Sciatic nerve (tissue), 2 donors: Measurements from ENCODE around the gene USP11. TPM values are rescaled to one million over a fixed set of nuclear protein-coding genes. Genes with fewer than 3 reads are reported as not detected.
A peak's percentile ranks its signal among the peaks of the same experiment; 100 is the strongest.

Experiments
- ATAC-seq: fragments of 200-7000 bp; cut with Tn5 transposase; one replicate; pipeline ENCODE4 v1.9.1; 2020; ENCODE audit warnings: mild to moderate bottlenecking, moderate library complexity
- DNase-seq: peaks from one replicate; pipeline ENCODE4 v3.0.0-alpha.2; 2020; ENCODE audit warnings: low spot score
- intact Hi-C: fragments of 100-400 bp; cut with DNase I; formaldehyde crosslinking; loops from one replicate; pipeline ENCODE4 v1.14.2; 2022
- total RNA-seq: library from RNA; stranded (reverse); fragmentation: NEBNext Ultra II Directional; extraction: Animal tissue kit (Norgen Biotek cat#: 25700); gene quantifications from one replicate; pipeline ENCODE4 v1.2.1, GENCODE V29; 2021
- donor health status: DM: no; HTN: no; CAD: no.
- donor health status: DM: no; HTN: no; CAD: no.

Gene USP11
- total RNA-seq, 1 donor from 2014 or later = 81.0 TPM

DNA sequence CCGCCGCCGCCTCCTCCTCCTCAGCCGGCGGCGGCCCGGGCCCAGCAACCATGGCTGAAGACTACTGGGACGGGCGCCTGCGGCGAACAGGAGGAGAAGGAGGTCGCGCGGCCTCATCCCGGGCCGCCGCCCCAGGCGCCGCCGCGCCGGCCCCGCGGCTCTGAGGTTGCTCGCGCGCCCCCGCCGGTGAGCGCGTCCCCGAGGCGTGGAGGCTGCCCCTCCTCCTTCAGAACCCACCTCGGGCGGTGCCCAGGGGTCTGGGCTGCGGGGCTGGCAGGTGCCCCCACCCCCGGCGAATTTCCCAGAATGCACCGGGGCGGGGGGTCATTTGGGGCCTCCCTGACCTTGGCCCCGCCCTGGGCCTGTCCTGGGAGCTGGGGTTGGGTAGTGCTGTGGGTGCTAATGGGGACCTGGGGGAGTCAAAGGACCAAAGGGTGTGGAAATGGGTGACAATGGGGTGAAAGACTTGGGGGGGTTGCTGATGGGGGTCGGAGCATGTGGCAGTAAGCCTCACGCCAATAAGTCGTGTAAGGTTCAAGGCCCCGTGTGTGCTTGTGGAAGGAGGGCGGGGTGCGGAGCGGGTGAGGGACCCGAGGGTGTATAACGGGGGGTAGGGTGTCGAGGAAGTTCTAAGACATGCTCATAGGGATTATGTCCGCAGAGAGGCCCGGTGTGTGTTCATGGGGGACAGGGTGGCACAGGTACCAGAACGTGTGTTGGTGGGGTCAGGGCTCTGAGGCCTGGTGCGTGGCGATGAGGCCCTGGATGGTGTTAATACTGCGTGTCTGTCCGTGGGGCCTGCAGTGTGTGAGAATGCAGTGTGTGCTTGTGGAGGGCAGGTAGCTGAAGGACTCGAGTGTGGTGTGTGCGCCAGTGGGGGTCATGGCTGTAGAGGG, 13.6 kb upstream of the USP11 start:
- DNase-seq = peak; percentile 77
- ATAC-seq = no peak
- intact Hi-C loops = no loop called here

DNA sequence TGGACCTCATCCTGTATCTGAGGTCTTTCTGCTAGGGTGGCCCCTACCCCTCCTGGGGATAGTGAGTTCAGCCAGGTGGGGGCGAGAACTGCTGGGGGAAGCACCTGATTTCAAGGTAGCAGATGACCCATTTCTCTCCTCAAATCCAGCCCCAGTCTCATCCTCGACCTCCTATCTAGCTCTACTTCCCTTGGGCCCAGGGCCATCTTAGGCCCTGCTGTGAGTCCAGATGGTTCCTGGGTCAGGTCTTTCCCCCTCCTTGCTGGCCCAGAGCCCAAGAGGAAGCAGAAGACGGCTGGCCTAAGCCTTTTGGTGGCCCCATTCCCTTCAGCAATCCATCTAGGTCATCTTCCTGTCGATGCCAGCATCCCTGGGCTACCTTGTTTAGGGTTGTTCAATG, 11.1 kb upstream of the USP11 start:
- intact Hi-C loops = loop anchor here (10.0 kb wide), 1 partner anchor 1973 kb away; no protein-coding TSS in a partner anchor
- DNase-seq (peak; percentile 49), ATAC-seq (no peak)

DNA sequence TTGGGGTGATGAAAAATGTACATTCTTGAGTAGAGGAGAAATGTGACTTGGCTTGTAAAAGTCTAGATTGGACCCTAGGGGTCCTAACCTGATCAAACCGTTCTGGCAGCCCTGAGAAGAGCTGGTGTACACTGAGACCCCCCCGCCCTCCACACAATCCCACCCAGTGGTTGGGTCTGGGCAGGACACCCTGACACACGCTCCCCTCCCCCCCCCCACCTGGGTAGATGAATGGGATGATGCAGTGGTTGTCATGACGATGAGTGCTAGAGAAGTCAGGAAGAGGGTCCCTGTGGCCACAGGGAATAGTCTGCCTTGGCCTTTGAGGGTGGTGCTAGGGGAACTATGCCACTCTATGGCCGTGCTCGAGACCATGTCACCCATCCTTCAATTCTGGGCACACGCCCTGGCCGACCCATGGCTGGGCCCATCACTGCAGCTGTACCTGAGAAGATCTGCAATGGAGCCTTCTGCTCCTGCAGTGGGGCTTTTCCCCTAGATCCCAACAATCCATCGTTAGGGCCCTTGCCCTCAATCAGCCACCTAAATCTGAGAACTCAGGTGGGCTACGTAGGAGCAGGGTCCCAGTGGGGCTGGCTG, 10.0 kb upstream of the USP11 start:
- DNase-seq (no peak), ATAC-seq (no peak)
- intact Hi-C loops = loop anchor here (10.0 kb wide), 1 partner anchor 1972 kb away; no protein-coding TSS in a partner anchor

DNA sequence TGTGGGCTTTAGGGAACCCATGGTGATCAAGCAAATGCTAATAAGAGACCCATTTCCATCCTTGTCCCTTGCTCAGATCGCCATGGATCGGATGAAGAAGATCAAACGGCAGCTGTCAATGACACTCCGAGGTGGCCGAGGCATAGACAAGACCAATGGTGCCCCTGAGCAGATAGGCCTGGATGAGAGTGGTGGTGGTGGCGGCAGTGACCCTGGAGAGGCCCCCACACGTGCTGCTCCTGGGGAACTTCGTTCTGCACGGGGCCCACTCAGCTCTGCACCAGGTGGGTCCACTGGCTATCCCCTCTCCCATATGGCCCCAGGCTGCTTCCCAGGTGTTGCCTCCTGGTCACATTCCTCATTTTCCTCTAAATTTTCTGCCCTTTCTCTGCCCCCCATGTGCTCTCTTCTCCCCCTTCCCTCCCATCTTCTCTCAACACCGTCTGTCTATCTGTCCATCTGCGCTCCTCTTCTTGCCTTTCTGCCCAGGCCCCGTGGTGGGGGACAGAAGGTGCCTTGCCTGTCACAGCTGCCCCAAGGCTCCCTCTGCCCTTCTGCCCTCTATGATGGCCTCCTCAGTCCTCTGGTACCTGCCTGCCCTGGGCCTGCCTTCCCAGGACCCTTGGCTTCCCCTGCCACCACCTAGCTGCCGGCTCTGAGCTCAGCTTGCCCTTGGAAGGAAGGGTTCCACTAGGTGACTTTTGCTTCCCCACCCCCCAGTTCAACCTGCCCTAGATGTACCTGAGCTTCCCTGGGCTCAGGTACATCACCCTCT, 9.1 kb upstream of the USP11 start:
- intact Hi-C loops = loop anchor here (10.0 kb wide), 1 partner anchor 1971 kb away; no protein-coding TSS in a partner anchor

DNA sequence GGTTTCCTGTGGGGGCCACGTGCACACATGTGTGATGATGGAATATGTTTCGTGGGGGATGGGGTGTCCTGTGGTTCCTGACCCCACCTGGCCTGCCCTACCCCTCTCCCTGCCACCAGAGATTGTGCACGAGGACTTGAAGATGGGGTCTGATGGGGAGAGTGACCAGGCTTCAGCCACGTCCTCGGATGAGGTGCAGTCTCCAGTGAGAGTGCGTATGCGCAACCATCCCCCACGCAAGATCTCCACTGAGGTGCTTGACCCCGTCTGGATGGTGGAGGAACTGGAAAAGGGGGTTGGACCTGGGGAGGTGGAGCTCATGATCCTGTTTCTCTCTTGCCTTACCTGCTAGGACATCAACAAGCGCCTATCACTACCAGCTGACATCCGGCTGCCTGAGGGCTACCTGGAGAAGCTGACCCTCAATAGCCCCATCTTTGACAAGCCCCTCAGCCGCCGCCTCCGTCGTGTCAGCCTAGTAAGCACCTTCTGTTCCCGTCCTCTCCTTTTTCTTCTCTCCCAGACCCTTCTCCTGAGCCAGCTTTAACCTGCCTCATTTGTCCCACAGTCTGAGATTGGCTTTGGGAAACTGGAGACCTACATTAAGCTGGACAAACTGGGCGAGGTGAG, 8.4 kb upstream of the USP11 start:
- intact Hi-C loops = loop anchor here (10.0 kb wide), 1 partner anchor 1970 kb away; no protein-coding TSS in a partner anchor
- ATAC-seq (no peak), DNase-seq (no peak)

More for the DNA sequence above, 9.1 kb upstream of the USP11 start:
- DNase-seq (no peak), ATAC-seq (no peak)

DNA sequence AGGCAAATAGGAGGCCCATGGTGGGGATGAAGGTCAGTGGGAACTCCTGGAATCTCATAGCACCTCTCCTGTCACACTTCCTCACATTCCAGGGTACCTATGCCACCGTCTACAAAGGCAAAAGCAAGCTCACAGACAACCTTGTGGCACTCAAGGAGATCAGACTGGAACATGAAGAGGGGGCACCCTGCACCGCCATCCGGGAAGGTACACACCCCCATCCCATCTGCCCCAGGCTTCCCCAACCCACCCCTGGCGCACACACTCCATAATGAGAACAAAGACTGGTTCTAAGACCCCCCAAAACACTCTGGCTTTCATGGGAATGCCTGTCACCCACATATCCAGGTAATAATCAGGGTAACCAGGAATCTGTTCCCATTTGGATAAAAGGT, 7.9 kb upstream of the USP11 start:
- no peak for DNase-seq
- intact Hi-C loops = loop anchor here (10.0 kb wide), 1 partner anchor 1970 kb away; no protein-coding TSS in a partner anchor
- no peak for ATAC-seq

DNA sequence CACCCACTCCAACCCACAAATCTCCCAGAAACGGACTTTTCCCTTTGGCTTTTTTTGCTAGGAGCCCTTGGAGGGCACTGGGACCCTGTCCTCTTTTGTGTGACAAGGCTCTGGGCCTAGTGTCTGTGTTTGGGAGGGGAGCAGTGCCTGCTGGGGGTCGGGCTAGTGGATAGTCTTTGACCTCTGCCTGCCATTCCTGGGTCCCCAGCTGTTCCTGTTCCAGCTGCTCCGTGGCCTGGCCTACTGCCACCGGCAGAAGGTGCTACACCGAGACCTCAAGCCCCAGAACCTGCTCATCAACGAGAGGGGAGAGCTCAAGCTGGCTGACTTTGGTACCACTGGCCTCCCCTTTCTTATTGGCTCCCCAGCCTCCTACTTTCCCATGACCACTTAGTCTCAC, 6.7 kb upstream of the USP11 start:
- no peak for DNase-seq
- no peak for ATAC-seq
- intact Hi-C loops = loop anchor here (10.0 kb wide), 1 partner anchor 1969 kb away; no protein-coding TSS in a partner anchor

DNA sequence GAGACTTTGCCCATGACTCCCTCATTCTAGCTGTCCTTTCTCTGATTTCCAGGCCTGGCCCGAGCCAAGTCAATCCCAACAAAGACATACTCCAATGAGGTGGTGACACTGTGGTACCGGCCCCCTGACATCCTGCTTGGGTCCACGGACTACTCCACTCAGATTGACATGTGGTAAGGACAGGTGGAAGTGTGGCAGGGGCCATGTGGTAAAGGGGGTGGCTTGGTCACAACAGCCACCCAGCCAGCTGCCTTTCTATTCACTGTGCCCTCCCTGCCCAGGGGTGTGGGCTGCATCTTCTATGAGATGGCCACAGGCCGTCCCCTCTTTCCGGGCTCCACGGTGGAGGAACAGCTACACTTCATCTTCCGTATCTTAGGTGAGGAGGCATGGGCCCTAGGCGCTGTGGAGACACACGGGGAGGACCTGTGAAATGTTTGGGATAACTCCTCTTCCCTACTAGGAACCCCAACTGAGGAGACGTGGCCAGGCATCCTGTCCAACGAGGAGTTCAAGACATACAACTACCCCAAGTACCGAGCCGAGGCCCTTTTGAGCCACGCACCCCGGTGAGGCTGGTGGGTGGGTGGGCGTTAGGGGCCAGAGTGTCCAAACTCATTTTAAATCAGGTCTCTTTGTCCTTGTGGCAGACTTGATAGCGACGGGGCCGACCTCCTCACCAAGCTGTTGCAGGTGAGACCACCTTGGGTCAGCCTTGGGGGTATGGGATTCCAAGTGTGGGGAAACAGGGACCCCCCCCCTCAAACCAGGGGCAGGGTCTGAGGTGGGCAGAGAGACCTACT, 6.1 kb upstream of the USP11 start:
- intact Hi-C loops = loop anchor here (10.0 kb wide), 1 partner anchor 1968 kb away; no protein-coding TSS in a partner anchor
- DNase-seq = no peak

DNA sequence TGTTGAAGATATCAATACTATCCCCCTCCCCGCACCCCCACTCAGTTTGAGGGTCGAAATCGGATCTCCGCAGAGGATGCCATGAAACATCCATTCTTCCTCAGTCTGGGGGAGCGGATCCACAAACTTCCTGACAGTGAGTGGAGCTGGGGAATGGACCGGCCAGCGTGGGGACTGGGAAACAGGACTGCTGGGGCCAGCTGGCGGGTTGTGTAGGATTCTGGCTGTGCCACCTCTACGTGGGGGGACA, 5.5 kb upstream of the USP11 start:
- intact Hi-C loops = loop anchor here (10.0 kb wide), 1 partner anchor 1968 kb away; no protein-coding TSS in a partner anchor
- peak; percentile 58 for DNase-seq

More for the DNA sequence above, 6.1 kb upstream of the USP11 start:
- ATAC-seq = no peak

DNA sequence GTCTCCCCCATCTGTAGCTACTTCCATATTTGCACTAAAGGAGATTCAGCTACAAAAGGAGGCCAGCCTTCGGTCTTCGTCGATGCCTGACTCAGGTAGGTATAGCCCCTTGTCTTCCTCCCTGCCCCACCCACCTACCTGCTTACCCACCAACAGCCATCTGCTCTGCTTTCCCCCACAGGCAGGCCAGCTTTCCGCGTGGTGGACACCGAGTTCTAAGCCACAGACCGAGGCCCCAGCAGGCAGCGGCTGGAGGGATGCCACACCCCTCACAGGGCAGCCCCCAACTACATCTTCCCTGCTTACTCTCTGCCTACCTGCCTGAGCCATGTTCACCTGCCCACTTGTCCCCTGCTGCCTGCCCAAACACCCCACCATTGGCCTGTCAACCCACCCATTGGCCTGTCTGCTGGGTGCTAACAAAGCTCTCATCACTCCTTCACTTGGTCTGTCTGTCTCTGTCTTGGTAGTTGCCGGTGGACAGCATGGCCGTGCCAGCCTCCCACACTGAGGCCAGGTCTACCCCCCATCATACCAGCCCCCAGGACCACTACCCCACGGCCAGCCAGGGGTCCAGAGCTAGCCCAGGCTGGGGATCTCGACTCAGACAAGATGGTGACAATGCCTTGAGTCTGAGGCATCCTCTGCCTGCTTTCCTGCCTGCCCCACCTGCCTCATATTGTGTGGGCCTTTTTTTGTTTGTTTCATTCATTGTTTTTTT, 4.1 kb upstream of the USP11 start:
- no peak for ATAC-seq
- intact Hi-C loops = loop anchor here (10.0 kb wide), 1 partner anchor 1966 kb away; no protein-coding TSS in a partner anchor

More for the DNA sequence above, 5.5 kb upstream of the USP11 start:
- no peak for ATAC-seq

DNA sequence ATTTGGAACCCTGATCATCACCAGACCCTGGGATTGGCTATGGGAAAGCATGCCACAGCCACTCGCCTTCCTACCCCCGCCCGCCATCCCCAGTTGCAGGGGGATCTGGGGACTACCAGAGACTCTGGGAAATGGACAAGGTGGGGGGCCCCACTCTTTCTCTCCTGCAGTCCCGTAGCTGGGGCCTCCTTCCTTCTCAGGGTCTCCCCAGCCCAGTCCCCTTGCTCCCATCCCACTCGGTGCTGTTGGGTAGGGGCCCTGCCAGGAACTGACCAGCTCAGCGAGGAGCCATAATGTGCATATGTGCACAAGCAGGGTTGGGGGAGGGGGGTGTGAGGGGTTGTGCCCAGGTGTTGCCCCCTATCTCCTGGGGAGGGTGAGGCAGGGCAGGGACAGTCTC, 3.4 kb upstream of the USP11 start:
- ATAC-seq (no peak), DNase-seq (peak; percentile 54)
- intact Hi-C loops = loop anchor here (10.0 kb wide), 1 partner anchor 1965 kb away; no protein-coding TSS in a partner anchor

More for the DNA sequence above, 4.1 kb upstream of the USP11 start:
- DNase-seq = peak; percentile 55

DNA sequence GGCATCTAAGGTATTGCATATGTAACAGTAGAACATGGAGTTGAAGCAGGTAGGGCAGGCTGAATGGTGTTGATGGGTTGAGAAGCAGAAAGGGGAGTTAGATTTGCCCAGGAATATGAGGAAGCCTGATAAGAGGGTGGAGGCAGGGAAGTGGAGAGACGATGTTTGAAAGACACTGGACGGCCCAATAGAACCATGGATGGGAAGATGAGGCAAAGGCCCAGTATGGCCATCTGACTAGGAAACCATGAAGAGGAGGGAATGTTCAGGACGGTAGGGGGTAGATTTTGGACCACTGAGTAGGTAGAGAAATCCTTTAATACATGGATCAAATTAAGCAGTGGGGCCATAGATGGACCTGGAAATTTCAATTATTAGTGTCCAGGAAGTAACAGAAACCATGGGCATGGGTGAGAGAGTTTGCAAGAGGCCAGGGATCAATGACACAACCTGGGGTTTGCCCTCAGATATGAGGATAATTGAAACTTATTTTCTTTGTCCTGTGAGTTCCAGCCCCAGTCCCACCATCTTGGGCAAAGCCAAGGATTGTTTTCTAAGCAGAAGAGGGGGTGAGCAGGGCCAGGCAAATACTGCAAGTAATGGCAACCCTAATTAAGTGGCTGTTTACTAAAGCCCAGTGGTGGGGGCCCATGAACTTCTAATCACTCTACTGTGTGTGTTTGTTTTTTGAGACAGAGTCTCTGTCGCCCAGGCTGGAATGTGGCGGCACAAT, 2.5 kb upstream of the USP11 start:
- ATAC-seq (no peak), DNase-seq (no peak)
- intact Hi-C loops = no loop called here

DNA sequence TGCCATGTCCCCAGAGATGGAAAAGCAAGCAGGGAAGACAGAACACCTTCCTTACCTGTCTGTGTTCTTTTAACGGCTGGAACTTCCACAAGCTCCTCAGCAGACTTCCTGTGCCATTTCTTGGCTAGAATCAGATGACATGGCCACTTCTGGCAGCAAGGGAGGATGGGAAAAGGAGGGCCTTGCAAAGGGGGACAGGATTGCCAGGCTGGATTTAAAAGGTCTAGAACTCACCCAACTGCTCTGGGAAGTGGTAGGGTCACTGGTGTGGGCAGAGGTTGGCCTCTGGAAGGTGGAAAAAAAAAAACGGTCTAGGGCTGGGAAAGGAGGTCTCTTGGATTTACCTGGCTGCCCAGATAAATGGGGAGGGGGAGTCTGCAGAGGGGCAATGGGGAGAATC, 1.6 kb upstream of the USP11 start:
- DNase-seq = no peak
- intact Hi-C loops = no loop called here

DNA sequence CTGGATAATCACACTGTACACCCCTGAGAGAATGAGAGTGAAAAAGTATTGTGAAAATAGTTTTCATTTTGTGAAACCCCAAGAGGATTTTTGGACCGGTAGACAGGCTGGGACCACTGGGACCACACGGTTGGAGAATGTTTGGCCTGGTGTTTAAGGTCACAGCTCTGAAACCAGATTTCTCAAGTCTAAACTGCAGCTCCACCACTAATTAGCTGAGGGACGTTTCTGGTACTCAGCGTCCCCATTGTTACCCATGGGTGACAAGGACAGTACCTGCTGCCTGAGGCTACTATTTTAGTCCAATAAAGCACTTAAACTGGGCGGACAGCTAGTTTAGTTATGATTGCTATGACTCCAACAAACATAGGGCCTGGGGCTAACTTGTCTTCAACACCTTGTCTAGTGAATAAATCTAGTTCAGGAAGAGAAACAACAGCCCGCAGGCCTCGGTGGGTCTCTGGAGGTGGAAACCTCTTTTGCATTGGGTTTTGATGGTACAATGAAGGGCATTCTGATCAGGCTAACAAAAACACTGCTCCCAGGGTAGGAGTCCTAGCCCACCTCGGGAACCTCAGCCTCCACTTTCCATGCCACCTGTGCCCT, 509 bp upstream of the USP11 start:
- ATAC-seq (no peak), DNase-seq (peak; percentile 12)
- intact Hi-C loops = no loop called here

More for the DNA sequence above, 1.6 kb upstream of the USP11 start:
- ATAC-seq = no peak

DNA sequence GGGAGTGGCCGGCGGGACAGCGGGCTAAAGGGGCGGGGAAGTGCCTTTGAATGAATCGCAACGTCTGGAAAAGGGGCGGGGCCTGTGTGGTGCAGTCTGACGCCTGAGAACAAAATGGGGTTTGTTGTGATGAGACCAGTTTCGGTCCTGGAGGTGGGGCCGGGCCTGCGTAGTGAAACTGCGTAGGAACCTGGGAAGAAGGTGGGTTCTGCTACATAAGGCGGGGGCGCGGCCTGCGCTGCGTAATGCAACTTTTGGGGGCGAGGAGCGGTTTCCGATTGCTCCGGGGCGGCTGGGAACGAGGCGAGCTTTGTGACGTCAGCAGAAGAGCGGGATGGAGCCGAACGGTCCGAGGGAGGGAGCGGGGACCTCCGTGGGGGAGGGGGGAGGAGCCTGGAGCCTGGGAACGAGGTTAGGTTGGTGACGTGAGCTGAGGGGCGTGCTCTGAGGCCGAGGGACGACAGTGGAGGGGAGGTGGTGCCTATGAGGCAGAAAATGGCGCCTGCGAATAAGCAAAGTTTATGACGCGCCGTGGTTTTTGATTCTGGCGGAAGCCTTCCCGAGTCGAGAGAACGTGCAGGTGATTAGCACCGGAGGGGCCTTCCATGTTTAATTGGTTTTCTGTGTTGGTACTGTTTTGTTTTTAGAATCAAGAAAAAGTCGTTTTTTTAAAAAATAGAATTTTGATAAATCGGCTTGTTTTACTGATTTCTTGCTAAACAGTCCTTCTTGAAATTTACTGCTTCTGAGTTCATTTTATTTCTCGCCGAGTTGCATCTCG, 714 bp downstream of the USP11 start:
- intact Hi-C loops = no loop called here
- DNase-seq = peak; percentile 97
- peak; percentile 96 for ATAC-seq

DNA sequence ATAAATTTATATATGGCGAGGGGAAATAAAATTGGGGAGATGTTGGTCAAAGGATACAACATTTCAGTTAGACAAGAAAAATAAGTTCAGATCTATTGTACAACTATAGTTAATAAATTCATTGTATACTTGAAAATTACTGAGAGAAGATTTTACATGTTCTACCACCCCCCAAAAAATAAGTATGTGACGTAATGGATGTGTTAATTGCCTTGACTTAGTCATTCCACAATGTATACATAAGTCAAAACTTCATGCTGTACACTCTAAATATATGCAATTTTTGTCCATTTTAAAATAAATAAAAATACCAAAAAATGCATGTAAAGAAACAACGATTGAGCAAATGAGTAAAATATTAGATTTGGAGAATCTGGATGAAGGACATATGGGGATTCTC, 1.8 kb downstream of the USP11 start:
- ATAC-seq (no peak), DNase-seq (no peak)
- intact Hi-C loops = no loop called here
